Mucosa of descending colon (tissue), 3 donors: Measurements from ENCODE around the gene CARD10. TPM values are rescaled to one million over a fixed set of nuclear protein-coding genes. Genes with fewer than 3 reads are reported as not detected.

Experiments
- ATAC-seq: fragments of 200-7000 bp; cut with Tn5 transposase; one replicate; pipeline ENCODE4 v1.9.1; 2020; ENCODE audit warnings: mild to moderate bottlenecking, moderate library complexity
- DNase-seq, 3 donors: peaks; one replicate each; pipeline ENCODE4 v3.0.0-alpha.2; 2020
- H3K36me3 ChIP-seq: fragments of 200-600 bp; one replicate; pipeline ENCODE4 v1.8.0; 2021; ENCODE audit warnings: low read depth, mild to moderate bottlenecking
- H3K4me1 ChIP-seq: fragments of 200-600 bp; one replicate; pipeline ENCODE4 v1.8.0; 2021; ENCODE audit warnings: low read depth, mild to moderate bottlenecking
- H3K4me3 ChIP-seq: fragments of 200-600 bp; one replicate; pipeline ENCODE4 v1.8.0; 2021; ENCODE audit warnings: mild to moderate bottlenecking
- H3K9me3 ChIP-seq: fragments of 200-600 bp; one replicate; pipeline ENCODE4 v1.8.0; 2021; ENCODE audit warnings: mild to moderate bottlenecking
- intact Hi-C, 2 donors: fragments of 100-400 bp; cut with DNase I in 1 of 2; cut with micrococcal nuclease in 1 of 2; formaldehyde crosslinking; loops; one replicate each; pipeline versions ENCODE4 v1.11.0 to v1.11.1; 2022; cut with DNase I, micrococcal nuclease
- total RNA-seq, 3 donors: library from RNA; stranded (reverse); fragmentation: NEBNext Ultra II Directional in 2 of 3; extraction: Animal tissue kit (Norgen Biotek cat#: 25700) in 2 of 3; gene quantifications; one replicate each; pipeline versions ENCODE4 v1.2.1 to v1.2.4, GENCODE V29; 2021 to 2023
- TF ChIP-seq, protein P1 (sequence below): fragments of 200-600 bp; IDR thresholded peaks from one replicate; pipeline ENCODE4 v1.8.0; 2022; ENCODE audit warnings: antibody characterized with exemption, mild to moderate bottlenecking
- donor health status: DM: no; HTN: no; CAD: no; lungs with moderate emphysema.
- donor health status: DM: no; HTN: no; CAD: no.
- donor health status: DM: no; HTN: yes; CAD: no.

Gene CARD10
- total RNA-seq, 3 donors from 2014 or later: 43.3 to 74.1 (median 60.5) TPM

DNA sequence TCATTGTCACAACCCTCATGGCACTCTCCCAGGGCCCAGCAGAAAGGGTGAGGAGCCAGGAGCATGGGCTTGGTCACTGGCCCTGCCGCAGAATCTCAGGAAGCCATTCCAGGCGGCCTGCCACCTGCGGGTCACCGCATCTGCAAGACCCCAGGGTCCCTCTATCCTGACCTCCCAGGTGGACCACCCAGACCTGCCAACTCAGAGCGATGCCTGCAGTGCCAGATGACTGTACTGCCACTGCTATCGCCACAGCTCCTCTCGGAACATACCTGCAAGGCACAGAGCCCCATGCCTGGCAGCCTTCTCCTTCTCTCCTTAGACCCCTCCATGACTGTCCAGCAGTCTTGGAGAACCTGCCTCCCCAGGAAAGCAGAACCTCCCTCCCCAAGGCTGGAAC lies 65.5 kb downstream of the CARD10 start:
- H3K36me3 ChIP-seq: no peaks in the 10 kb centered on the region
- no peak overlapping the region for H3K4me3 ChIP-seq
- TF ChIP-seq, protein P1, sequence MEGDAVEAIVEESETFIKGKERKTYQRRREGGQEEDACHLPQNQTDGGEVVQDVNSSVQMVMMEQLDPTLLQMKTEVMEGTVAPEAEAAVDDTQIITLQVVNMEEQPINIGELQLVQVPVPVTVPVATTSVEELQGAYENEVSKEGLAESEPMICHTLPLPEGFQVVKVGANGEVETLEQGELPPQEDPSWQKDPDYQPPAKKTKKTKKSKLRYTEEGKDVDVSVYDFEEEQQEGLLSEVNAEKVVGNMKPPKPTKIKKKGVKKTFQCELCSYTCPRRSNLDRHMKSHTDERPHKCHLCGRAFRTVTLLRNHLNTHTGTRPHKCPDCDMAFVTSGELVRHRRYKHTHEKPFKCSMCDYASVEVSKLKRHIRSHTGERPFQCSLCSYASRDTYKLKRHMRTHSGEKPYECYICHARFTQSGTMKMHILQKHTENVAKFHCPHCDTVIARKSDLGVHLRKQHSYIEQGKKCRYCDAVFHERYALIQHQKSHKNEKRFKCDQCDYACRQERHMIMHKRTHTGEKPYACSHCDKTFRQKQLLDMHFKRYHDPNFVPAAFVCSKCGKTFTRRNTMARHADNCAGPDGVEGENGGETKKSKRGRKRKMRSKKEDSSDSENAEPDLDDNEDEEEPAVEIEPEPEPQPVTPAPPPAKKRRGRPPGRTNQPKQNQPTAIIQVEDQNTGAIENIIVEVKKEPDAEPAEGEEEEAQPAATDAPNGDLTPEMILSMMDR: no peak
- intact Hi-C loops: loop anchor here in 1 of 2 donors (10.0 kb wide), 1 partner anchor 139 kb away; no protein-coding TSS in a partner anchor
- no peaks in the 10 kb centered on the region for H3K4me1 ChIP-seq
- no peak for ATAC-seq
- H3K9me3 ChIP-seq: no peaks in the 10 kb centered on the region
- DNase-seq: no peak

DNA sequence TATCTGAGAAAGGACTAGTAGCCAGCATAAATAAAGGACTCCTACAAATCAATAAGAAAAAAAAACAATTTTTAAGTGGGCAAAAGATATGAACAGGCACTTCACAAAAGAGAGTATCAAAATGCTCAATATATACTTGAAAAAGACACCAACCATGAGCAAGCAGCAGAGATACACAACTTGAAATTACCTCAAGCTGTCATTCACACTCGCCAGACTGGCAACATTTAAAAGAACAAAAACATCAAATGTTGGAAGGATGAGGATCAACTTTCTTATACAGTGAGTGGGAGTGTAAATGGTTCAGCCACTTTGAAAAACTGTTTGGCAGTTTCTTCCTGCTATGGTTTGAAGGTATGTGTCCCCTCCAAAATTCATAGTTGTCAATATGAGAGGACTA lies 68.0 kb downstream of the CARD10 start:
- Histone ChIP-seq H3K4me1 (no peaks in the 10 kb centered on the region), H3K4me3 (no peak overlapping the region), H3K9me3 (no peaks in the 10 kb centered on the region), H3K36me3 (no peaks in the 10 kb centered on the region)
- ATAC-seq (no peak), DNase-seq (no peak)
- intact Hi-C loops: loop anchor here in 1 of 2 donors (10.0 kb wide), 1 partner anchor 136 kb away; no protein-coding TSS in a partner anchor
- TF ChIP-seq, protein P1: no peak

DNA sequence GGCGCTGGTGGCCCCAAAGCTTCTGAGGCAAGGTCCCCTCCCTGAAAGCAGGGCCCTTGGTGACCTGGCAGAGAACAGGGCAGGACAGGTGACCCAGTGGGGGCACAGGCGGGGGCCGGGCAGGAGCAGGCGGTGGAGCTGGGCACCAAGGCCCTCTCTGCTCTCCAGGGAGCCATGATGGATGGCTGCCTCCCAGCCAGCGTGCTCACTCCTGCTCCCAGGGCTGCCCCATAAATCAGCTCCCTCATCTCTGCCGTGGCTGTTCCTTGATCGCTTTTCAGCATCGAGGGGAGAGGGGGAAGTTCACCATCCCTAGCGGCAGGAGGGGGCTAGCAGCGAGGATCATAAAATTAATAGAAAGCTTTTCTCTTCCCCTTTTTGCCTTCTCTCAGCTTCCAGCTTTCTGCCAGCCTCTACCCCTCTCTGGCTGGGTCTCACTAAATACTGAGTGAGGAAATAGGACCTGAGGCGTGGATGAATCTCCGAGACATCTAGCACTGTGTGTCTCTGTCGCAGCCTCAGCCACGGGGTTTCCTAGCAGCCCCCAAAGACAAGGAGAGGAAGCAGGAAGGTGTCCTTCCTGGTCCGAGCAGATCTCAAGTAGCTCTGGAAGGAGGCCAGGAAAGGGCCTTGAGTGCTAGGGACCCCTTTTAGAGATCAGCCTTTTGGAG lies 69.7 kb downstream of the CARD10 start:
- ATAC-seq: no peak

DNA sequence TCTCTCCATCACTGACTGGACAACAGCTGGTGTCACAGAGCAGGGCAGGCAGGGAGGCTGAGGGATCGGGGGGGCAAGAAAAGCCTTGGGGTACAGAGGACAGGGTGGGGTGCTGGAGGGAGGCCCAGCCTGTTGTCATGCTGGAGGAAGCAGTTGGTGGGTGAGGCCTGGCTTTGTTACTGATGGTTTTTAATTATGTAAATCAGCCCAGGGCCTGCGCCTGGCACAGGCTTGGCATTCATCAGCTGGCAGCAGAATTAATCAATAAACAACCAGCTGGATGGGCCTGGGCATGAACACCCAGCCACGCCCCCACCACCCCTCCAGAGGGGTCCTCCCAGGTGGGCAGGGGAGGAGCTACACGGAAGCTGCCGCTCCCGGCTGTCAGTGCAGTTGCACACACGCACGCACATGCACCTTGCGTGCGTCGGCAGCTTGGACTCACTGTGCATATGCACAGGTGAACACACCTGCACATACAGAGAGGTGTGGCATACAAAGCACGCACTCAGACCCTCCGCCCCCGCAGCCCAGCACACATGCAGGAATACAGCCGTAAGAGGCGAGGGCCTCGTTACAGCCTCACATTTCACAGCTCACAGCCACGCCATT lies 70.6 kb downstream of the CARD10 start:
- DNase-seq: no peak
- intact Hi-C loops: no loop called here
- ATAC-seq: no peak
- Histone ChIP-seq H3K4me3 (no peak overlapping the region), H3K9me3 (no peaks in the 10 kb centered on the region), H3K36me3 (no peaks in the 10 kb centered on the region), H3K4me1 (no peaks in the 10 kb centered on the region)
- TF ChIP-seq, protein P1: no peak

More for the DNA sequence above, 69.7 kb downstream of the CARD10 start:
- TF ChIP-seq, protein P1: no peak
- Histone ChIP-seq H3K4me1 (no peaks in the 10 kb centered on the region), H3K4me3 (no peak overlapping the region), H3K36me3 (no peaks in the 10 kb centered on the region), H3K9me3 (no peaks in the 10 kb centered on the region)
- no peak for DNase-seq
- intact Hi-C loops: loop anchor here in 1 of 2 donors (10.0 kb wide), 1 partner anchor 135 kb away; no protein-coding TSS in a partner anchor

DNA sequence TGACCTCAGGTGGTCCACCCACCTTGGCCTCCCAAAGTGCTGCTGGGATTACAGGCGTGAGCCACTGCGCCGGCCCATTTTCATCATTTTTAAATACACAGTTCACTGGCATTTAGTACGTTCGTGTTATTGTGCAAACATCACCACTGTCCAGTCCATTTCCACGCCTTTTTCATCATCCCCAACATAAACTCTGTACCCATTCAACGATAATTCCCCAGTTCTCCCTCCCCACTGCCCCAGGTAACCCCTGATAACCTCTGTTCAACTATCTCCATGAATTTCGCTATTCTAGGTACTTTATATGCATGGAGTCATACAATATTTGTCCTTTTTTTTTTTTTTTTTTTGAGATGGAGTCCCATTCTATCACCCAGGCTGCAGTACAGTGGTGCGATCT lies 73.7 kb downstream of the CARD10 start:
- ATAC-seq (no peak), DNase-seq (no peak)
- Histone ChIP-seq H3K36me3 (no peaks in the 10 kb centered on the region), H3K9me3 (peaks cover 4% of the 10 kb centered on the region), H3K4me3 (no peak overlapping the region), H3K4me1 (no peaks in the 10 kb centered on the region)
- intact Hi-C loops: no loop called here
- TF ChIP-seq, protein P1: no peak
